ENCODE results near the gene RAE1.
"Not testable (repeated sequence)": the region's sequence is repeated elsewhere in the genome, so short reads cannot be mapped to it uniquely, and the experiment has no call there.

Gene RAE1

GRCh38 chr20:57417830-57418780 lies 67.0 kb downstream of the RAE1 start:
- no peak for FAIRE-seq

- not testable (repeated sequence) for FAIRE-seq
Observed at GRCh38 chr20:57419479-57419878, 68.4 kb downstream of the RAE1 start.

- FAIRE-seq, result no peak
Observed at GRCh38 chr20:57420571-57421252, 69.7 kb downstream of the RAE1 start.

GRCh38 chr20:57421253-57422220 lies 70.5 kb downstream of the RAE1 start:
- no peak for FAIRE-seq

GRCh38 chr20:57422254-57422653 lies 71.2 kb downstream of the RAE1 start:
- no peak for FAIRE-seq

- no peak for FAIRE-seq
Observed at GRCh38 chr20:57425150-57426013, 74.3 kb downstream of the RAE1 start.

GRCh38 chr20:57426271-57426689 lies 75.2 kb downstream of the RAE1 start:
- FAIRE-seq, result no peak

GRCh38 chr20:57426831-57427230 lies 75.8 kb downstream of the RAE1 start:
- FAIRE-seq, result no peak

GRCh38 chr20:57428324-57429158 lies 77.5 kb downstream of the RAE1 start:
- no peak for FAIRE-seq

Data from islet of Langerhans (tissue), 1 donor.